ENCODE data around the gene SAP30BP.
A peak's percentile ranks its signal among the peaks of the same experiment; 100 is the strongest.

Gene SAP30BP

GRCh38 chr17:75748706-75749105 lies 81.6 kb downstream of the SAP30BP start:
- DNase-seq: no peak

- peak; percentile 80 for DNase-seq
Observed at GRCh38 chr17:75749545-75750389, 82.6 kb downstream of the SAP30BP start.

- DNase-seq: no peak
Observed at GRCh38 chr17:75750661-75751423, 83.7 kb downstream of the SAP30BP start.

- no peak for DNase-seq
Observed at GRCh38 chr17:75751676-75752404, 84.7 kb downstream of the SAP30BP start.

- no peak for DNase-seq
Observed at GRCh38 chr17:75752405-75752709, 85.2 kb downstream of the SAP30BP start.

GRCh38 chr17:75752802-75753513 lies 85.8 kb downstream of the SAP30BP start:
- DNase-seq: no peak

GRCh38 chr17:75753514-75754377 lies 86.6 kb downstream of the SAP30BP start:
- peak; percentile 86 for DNase-seq

GRCh38 chr17:75754378-75755204 lies 87.5 kb downstream of the SAP30BP start:
- no peak for DNase-seq

- DNase-seq: peak; percentile 64
Observed at GRCh38 chr17:75755205-75755901, 88.2 kb downstream of the SAP30BP start.

GRCh38 chr17:75755990-75756389 lies 88.9 kb downstream of the SAP30BP start:
- no peak for DNase-seq

GRCh38 chr17:75756451-75757085 lies 89.4 kb downstream of the SAP30BP start:
- DNase-seq: no peak

- DNase-seq: no peak
Observed at GRCh38 chr17:75757086-75757681, 90.0 kb downstream of the SAP30BP start.
